ENCODE measurements around the gene SAMD5. TPM values are rescaled to one million over a fixed set of nuclear protein-coding genes. Genes with fewer than 3 reads are reported as not detected.

Gene SAMD5
- total and polyA plus RNA-seq, 2 of the 8 experiments (the other 6 are each of a cell fraction or from before 2014, with no cell fraction given), result 0.02 to 0.04 TPM

- Histone ChIP-seq H3K14ac (ENCODE audit: insufficient read length) (no peak overlapping the region), H3K4me2 (ENCODE audit: insufficient read depth in 1 of 2, low read depth in 2 of 2, low read length in 2 of 2) (no peak overlapping the region), H3K18ac (ENCODE audit: extremely low read depth, low read length) (no peak overlapping the region), H4K91ac (replicated peaks; ENCODE audit: insufficient read length, low read length) (no peak overlapping the region), H3K4ac (replicated peaks; ENCODE audit: insufficient read length, low read depth, low read length) (no peak overlapping the region), H3K36me3 (ENCODE audit: control insufficient read depth in 2 of 4, insufficient read depth in 4 of 4, low read length in 3 of 4) (no peaks in the 10 kb centered on the region), H2BK15ac (ENCODE audit: low read length) (no peak overlapping the region), H2BK120ac (replicated peaks; ENCODE audit: low read depth, low read length) (no peak overlapping the region), H4K20me1 (replicated peaks in 1 of 2; ENCODE audit: control insufficient read depth in 1 of 2, insufficient read depth in 2 of 2, low read length in 2 of 2) (no peaks in the 10 kb centered on the region), H3K4me1 (replicated peaks in 1 of 4; ENCODE audit: control insufficient read depth in 3 of 4, insufficient read depth in 4 of 4, low read length in 3 of 4) (no peaks in the 10 kb centered on the region), H4K5ac (ENCODE audit: insufficient read length, low read depth, low read length) (no peak overlapping the region), H3K27me3 (replicated peaks in 1 of 4; ENCODE audit: control insufficient read depth in 3 of 4, extremely low read depth in 1 of 4, insufficient read depth in 3 of 4, low read length in 3 of 4) (no peaks in the 10 kb centered on the region), H3K9me3 (ENCODE audit: insufficient read depth in 2 of 2, low read depth in 1 of 2, low read length in 1 of 2) (no peaks in the 10 kb centered on the region), H2AK5ac (ENCODE audit: low read depth, low read length) (no peak overlapping the region), H3K4me3 (ENCODE audit: extremely low read depth in 1 of 4, insufficient read depth in 2 of 4, low read depth in 3 of 4, low read length in 4 of 4) (no peak overlapping the region), H3K23me2 (ENCODE audit: low read depth, low read length) (no peaks in the 10 kb centered on the region), H4K8ac (ENCODE audit: extremely low read depth, insufficient read depth, low read length) (no peak overlapping the region; the same call in 1 of the 2 replicates), H3K23ac (ENCODE audit: insufficient read length) (no peak overlapping the region), H2AFZ (ENCODE audit: low read length) (no peak overlapping the region), H2BK20ac (ENCODE audit: low read length) (no peak overlapping the region), H3K56ac (replicated peaks; ENCODE audit: insufficient read length, low read depth, low read length) (no peak overlapping the region), H3K9ac (replicated peaks in 1 of 4; ENCODE audit: extremely low read depth in 1 of 4, low read depth in 3 of 4, low read length in 3 of 4) (no peak overlapping the region), H3K27ac (ENCODE audit: low read depth, low read length) (no peak overlapping the region), H3K79me1 (ENCODE audit: low read depth, low read length) (no peaks in the 10 kb centered on the region), H2BK5ac (ENCODE audit: low read depth, low read length) (no peak overlapping the region), H3K79me2 (ENCODE audit: control insufficient read depth in 1 of 2, insufficient read depth in 2 of 2, low read length in 2 of 2) (no peaks in the 10 kb centered on the region), H2BK12ac (ENCODE audit: low read depth, low read length) (no peak overlapping the region)
- FAIRE-seq (no peak), DNase-seq (ENCODE audit: low read depth in 1 of 2, low spot score in 2 of 2) (no peak)
- CTCF ChIA-PET (ENCODE audit: partially characterized antibody), result no interaction called here
- POLR2A ChIA-PET (ENCODE audit: partially characterized antibody), result no interaction called here
- WGBS, 2 experiments (ENCODE audit: extremely low coverage in 1 of 2, insufficient coverage in 1 of 2, insufficient read length in 1 of 2, insufficient replicate concordance in 2 of 2, low coverage in 1 of 2, low lambda C conversion rate in 2 of 2, missing lambda C conversion rate in 1 of 2), result 79% methylated on average over 7 of the region's 7 CpGs; no CpG with 5 or more reads in 1 of the 2 experiments
- no peak for TF ChIP-seq CBX8 (IDR thresholded peaks at IDR 0.05; ENCODE audit: borderline replicate concordance, low read depth, low read length)
- no peak for TF ChIP-seq SIX5 (IDR thresholded peaks at IDR 0.05; ENCODE audit: low read depth, low read length)
- no peak for TF ChIP-seq CHD2 (IDR thresholded peaks at IDR 0.05; ENCODE audit: low read length)
- TF ChIP-seq GTF2F1 (IDR thresholded peaks at IDR 0.05; ENCODE audit: borderline replicate concordance, low read depth, low read length), result no peak
Observed at GRCh38 chr6:147559006-147559405, 50.5 kb downstream of the SAMD5 start.

All from H1 (cell line).